K562 (cell line): ENCODE measurements around the gene KIR3DL1.
"Not testable (repeated sequence)": the region's sequence is repeated elsewhere in the genome, so short reads cannot be mapped to it uniquely, and the experiment has no call there.

Experiments
- ELF4 ChIP-seq: fragments of 450-650 bp; formaldehyde crosslinking; IDR thresholded peaks from 2 replicates; pipeline ENCODE4 v1.4.0; 2022; ENCODE audit warnings: missing genetic modification characterization
- EP300 ChIP-seq: IDR thresholded peaks from 2 replicates; pipeline ENCODE4 v1.6.1; 2012; ENCODE audit warnings: low read length, improper control_type of control experiment
- FOSL1 ChIP-seq: fragments of 200-800 bp; sonication (Bioruptor generic); conservative IDR thresholded peaks from 2 replicates; pipeline ENCODE4 v1.6.1; 2016; ENCODE audit warnings: missing genetic modification characterization, missing compliant biosample characterization
- GABPA ChIP-seq: fragments of 200-800 bp; sonication (Bioruptor generic); conservative IDR thresholded peaks from 2 replicates; pipeline ENCODE4 v1.6.1; 2016; ENCODE audit warnings: low read depth, missing genetic modification characterization, missing compliant biosample characterization
- RCOR1 ChIP-seq, 2 experiments: IDR thresholded peaks; 2 replicates each; pipeline ENCODE4 v1.6.1; 2012; ENCODE audit warnings: low read depth in 2 of 2, low read length in 2 of 2, borderline replicate concordance in 1 of 2, improper control_type of control experiment in 1 of 2
- XRCC4 ChIP-seq: IDR thresholded peaks from one replicate; pipeline ENCODE4 v1.6.1; 2011; ENCODE audit not compliant: insufficient read depth, insufficient read length; ENCODE audit errors: extremely low read depth
- YY1 ChIP-seq, 3 experiments: IDR thresholded peaks; 2 replicates each; pipeline ENCODE4 v1.6.1; 2011; ENCODE audit warnings: low read length in 2 of 3, mild to moderate bottlenecking in 2 of 3, moderate library complexity in 2 of 3, borderline replicate concordance in 1 of 3, control low read depth in 1 of 3, low read depth in 1 of 3; ENCODE audit not compliant: insufficient read depth in 3 of 3, insufficient replicate concordance in 2 of 3, control insufficient read depth in 1 of 3, insufficient read length in 1 of 3; ENCODE audit errors: extremely low read depth in 1 of 3
- ZNF507 ChIP-seq: conservative IDR thresholded peaks from 2 replicates; pipeline ENCODE4 v1.6.1; 2017; ENCODE audit warnings: missing genetic modification characterization, missing compliant biosample characterization
- TF ChIP-seq, protein P1 (sequence below), 3 experiments: IDR thresholded peaks in 2 of 3; conservative IDR thresholded peaks in 1 of 3; 2 replicates each; pipeline ENCODE4 v1.5.1; 2011 to 2012; ENCODE audit warnings: low read length in 3 of 3, mild to moderate bottlenecking in 3 of 3, control low read depth in 2 of 3, improper control_type of control experiment in 1 of 3, inconsistent platforms in 1 of 3, low read depth in 1 of 3, mixed read lengths in 1 of 3, moderate library complexity in 1 of 3; ENCODE audit not compliant: insufficient read depth in 2 of 3
- TF ChIP-seq, protein P2 (sequence below): fragments of 450-650 bp; IDR thresholded peaks from 2 replicates; pipeline ENCODE4 v1.6.1; 2017; ENCODE audit warnings: mild to moderate bottlenecking, moderate library complexity

DNA sequence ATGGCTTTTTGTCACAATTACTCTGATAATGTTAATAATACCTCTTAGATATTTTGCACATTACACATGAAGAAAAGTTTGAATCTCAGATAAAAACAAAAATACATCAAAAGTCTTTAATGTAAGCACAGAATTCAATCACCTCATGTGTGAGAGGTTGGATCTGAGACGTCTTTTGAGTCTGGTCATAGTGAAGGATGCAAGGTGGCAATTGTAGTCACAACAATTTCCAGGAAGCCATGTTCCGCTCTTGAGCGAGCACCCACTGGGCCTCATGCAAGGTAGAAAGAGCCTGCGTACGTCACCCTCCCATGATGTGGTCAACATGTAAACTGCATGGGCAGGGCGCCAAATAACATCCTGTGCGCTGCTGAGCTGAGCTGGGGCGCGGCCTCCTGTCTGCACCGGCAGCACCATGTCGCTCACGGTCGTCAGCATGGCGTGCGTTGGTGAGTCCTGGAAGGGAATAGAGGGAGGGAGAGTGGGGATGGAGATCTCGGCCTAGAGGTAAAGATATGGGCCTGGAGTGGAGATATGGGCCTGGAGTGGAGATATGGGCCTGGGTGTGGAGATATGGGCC, 33.9 kb downstream of the KIR3DL1 start, which contains the start of gene KIR3DL2:
- TF ChIP-seq ZNF507 (tag); ELF4 (CRISPR knock-in tag); GABPA (tag); RCOR1 (IDR thresholded peaks at IDR 0.05; ENCODE audit: borderline replicate concordance in 1 of 2, low read depth in 2 of 2, low read length in 2 of 2); XRCC4; YY1 (IDR thresholded peaks at IDR 0.05; ENCODE audit: borderline replicate concordance in 1 of 3, control insufficient read depth in 1 of 3, extremely low read depth in 1 of 3, insufficient read depth in 3 of 3, insufficient read length in 1 of 3, insufficient replicate concordance in 2 of 3, low read depth in 1 of 3, low read length in 2 of 3); EP300; FOSL1 (tag): not testable (repeated sequence)
- TF ChIP-seq, protein P1, sequence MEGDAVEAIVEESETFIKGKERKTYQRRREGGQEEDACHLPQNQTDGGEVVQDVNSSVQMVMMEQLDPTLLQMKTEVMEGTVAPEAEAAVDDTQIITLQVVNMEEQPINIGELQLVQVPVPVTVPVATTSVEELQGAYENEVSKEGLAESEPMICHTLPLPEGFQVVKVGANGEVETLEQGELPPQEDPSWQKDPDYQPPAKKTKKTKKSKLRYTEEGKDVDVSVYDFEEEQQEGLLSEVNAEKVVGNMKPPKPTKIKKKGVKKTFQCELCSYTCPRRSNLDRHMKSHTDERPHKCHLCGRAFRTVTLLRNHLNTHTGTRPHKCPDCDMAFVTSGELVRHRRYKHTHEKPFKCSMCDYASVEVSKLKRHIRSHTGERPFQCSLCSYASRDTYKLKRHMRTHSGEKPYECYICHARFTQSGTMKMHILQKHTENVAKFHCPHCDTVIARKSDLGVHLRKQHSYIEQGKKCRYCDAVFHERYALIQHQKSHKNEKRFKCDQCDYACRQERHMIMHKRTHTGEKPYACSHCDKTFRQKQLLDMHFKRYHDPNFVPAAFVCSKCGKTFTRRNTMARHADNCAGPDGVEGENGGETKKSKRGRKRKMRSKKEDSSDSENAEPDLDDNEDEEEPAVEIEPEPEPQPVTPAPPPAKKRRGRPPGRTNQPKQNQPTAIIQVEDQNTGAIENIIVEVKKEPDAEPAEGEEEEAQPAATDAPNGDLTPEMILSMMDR (IDR thresholded peaks at IDR 0.05 in 2 of 3, conservative IDR thresholded peaks at IDR 0.05 in 1 of 3; ENCODE audit: insufficient read depth in 2 of 3, low read depth in 1 of 3, low read length in 3 of 3) = not testable (repeated sequence)
- TF ChIP-seq, protein P2, sequence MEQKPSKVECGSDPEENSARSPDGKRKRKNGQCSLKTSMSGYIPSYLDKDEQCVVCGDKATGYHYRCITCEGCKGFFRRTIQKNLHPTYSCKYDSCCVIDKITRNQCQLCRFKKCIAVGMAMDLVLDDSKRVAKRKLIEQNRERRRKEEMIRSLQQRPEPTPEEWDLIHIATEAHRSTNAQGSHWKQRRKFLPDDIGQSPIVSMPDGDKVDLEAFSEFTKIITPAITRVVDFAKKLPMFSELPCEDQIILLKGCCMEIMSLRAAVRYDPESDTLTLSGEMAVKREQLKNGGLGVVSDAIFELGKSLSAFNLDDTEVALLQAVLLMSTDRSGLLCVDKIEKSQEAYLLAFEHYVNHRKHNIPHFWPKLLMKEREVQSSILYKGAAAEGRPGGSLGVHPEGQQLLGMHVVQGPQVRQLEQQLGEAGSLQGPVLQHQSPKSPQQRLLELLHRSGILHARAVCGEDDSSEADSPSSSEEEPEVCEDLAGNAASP = not testable (repeated sequence)
